ENCODE results near the gene PPM1L.

- no peak for TF ChIP-seq CTCF (IDR thresholded peaks at IDR 0.05; ENCODE audit: low read depth, low read length)
- TF ChIP-seq EZH2phosphoT487 (IDR thresholded peaks at IDR 0.05; ENCODE audit: low read depth) = no peak
Observed at GRCh38 chr3:160886421-160886820, 130.4 kb downstream of the PPM1L start.
